Measurements from ENCODE around the gene FAM53C.

- TF ChIP-seq CTCF (conservative IDR thresholded peaks at IDR 0.05; ENCODE audit: low read depth, low read length) = no peak
- no peak for TF ChIP-seq EZH2 (IDR thresholded peaks at IDR 0.05; ENCODE audit: borderline replicate concordance, low read depth, low read length, poor library complexity, severe bottlenecking)
These were observed 32.5 kb downstream of the FAM53C start for GRCh38 chr5:138370537-138370936.

Data from A673 (cell line).